Measurements from ENCODE around the gene LCT. TPM values are rescaled to one million over a fixed set of nuclear protein-coding genes. Genes with fewer than 3 reads are reported as not detected.

Gene LCT
- total RNA-seq, 1 donor from 2014 or later, result not detected

- peak; percentile 46 for DNase-seq (ENCODE audit: low spot score)
These were observed 94.6 kb downstream of the LCT start for GRCh38 chr2:135742325-135742757.

- peak; percentile 97 for DNase-seq (ENCODE audit: low spot score)
These were observed 95.3 kb downstream of the LCT start, which contains the start of gene UBXN4 for GRCh38 chr2:135741395-135742324. UBXN4 (plus strand) TSS chr2:135741855; CDS start chr2:135741930, 75 bp downstream.

- no peak for DNase-seq (ENCODE audit: low spot score)
These were observed 96.0 kb downstream of the LCT start for GRCh38 chr2:135741043-135741394.

GRCh38 chr2:135740206-135740605 is 96.8 kb downstream of the LCT start:
- no peak for DNase-seq (ENCODE audit: low spot score)

Other genes starting within 250 kb of the LCT start
- gene UBXN4, start 95.3 kb downstream of the LCT start, total RNA-seq, result 117 TPM
- gene MCM6, start 39.3 kb upstream of the LCT start, total RNA-seq, result 15.7 TPM
- gene DARS1, start 148.4 kb upstream of the LCT start, total RNA-seq, result 83.6 TPM